DND-41 (cell line): ENCODE results near the gene TNNI3K.

Experiments
- EZH2 ChIP-seq: IDR thresholded peaks from 3 replicates; pipeline ENCODE4 v1.6.1; 2012; ENCODE audit warnings: borderline replicate concordance, low read depth, mild to moderate bottlenecking, moderate library complexity, low read length, inconsistent platforms; ENCODE audit not compliant: severe bottlenecking
- TF ChIP-seq, protein P1 (sequence below): IDR thresholded peaks from 2 replicates; pipeline ENCODE4 v1.5.1; 2012; ENCODE audit warnings: borderline replicate concordance, low read length, moderate library complexity, mild to moderate bottlenecking; ENCODE audit not compliant: poor library complexity, severe bottlenecking; ENCODE audit errors: extremely low read depth

DNA sequence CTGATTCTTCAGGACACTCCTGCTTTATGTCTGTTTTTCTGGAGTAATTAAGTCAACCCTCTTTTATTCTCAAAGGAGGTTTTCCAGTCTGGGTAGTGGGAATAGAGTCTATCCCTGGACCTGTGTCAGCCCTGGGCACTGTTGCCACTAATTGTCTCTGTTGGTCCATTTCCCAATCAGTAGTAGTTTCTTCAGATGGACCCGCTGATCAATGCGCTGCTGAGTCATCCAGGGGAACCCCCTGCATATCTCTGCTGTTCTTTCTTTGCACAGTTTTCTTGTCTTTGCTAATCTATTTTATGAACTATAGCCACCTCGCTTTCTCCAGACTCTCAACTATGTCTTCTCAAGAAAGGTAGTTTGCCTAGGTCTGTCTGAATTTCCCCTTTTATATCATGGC lies 82.5 kb downstream of the TNNI3K start:
- TF ChIP-seq, protein P1, sequence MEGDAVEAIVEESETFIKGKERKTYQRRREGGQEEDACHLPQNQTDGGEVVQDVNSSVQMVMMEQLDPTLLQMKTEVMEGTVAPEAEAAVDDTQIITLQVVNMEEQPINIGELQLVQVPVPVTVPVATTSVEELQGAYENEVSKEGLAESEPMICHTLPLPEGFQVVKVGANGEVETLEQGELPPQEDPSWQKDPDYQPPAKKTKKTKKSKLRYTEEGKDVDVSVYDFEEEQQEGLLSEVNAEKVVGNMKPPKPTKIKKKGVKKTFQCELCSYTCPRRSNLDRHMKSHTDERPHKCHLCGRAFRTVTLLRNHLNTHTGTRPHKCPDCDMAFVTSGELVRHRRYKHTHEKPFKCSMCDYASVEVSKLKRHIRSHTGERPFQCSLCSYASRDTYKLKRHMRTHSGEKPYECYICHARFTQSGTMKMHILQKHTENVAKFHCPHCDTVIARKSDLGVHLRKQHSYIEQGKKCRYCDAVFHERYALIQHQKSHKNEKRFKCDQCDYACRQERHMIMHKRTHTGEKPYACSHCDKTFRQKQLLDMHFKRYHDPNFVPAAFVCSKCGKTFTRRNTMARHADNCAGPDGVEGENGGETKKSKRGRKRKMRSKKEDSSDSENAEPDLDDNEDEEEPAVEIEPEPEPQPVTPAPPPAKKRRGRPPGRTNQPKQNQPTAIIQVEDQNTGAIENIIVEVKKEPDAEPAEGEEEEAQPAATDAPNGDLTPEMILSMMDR: no peak
- no peak for TF ChIP-seq EZH2
